ENCODE measurements around the gene TCF19.

GRCh38 chr6:31187780-31188194 lies 29.4 kb downstream of the TCF19 start:
- TF ChIP-seq EZH2 (IDR thresholded peaks at IDR 0.05; ENCODE audit: insufficient read depth, poor library complexity, severe bottlenecking), result no peak
- no peak for TF ChIP-seq EZH2phosphoT487 (IDR thresholded peaks at IDR 0.05; ENCODE audit: insufficient read depth, low read depth)
